ENCODE results near the gene TRIM67. TPM values are rescaled to one million over a fixed set of nuclear protein-coding genes. Genes with fewer than 3 reads are reported as not detected.

TRIM67 gene
- total and polyA plus RNA-seq, 7 donors = under 0.01 to 0.36 (median 0.04) TPM; not detected in 1

DNA sequence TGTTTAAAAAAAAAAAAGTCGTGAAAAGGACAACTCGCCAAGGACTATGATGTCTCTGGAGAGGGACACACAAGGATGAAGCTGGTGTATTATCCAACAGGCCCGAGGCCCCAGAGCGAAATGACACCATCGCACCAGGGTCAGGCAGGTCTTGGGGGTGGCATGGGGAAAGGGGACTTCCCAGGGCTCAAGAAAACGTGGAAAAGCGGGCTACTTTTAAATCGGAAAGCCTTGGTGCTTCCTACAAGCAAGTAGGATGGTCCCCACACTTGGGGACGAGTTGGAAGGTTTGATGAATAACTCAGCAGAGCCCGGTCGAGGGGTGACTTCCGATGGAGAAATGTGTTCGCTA is 78.6 kb downstream of the TRIM67 start:
- Histone ChIP-seq H3K36me3 (peaks cover 0 to 29% (median 2%) of the 10 kb centered on the region in 4 donors), H3K4me1 (peaks cover 0 to 48% (median 32%) of the 10 kb centered on the region in 4 donors), H3K27ac (peak overlapping the region; percentile 79 to 90 (median 84)), H3K27me3 (no peaks in the 10 kb centered on the region), H3K4me3 (peak overlapping the region; percentile 72 to 85 (median 80)), H3K9me3 (no peaks in the 10 kb centered on the region)
- no peak for TF ChIP-seq POLR2A (IDR thresholded peaks at IDR 0.05)
- TF ChIP-seq POLR2AphosphoS5 (IDR thresholded peaks at IDR 0.05) = no peak
- DNase-seq = no peak
- intact Hi-C loops (cut with DNase I) = loop anchor here (2.0 to 10.0 kb wide), 4 partner anchors 97 to 352 kb away; partner anchors contain the start of genes ARV1, EXOC8, SPRTN and TSNAX
- 1 to 2% methylated on average over 13 of the region's 13 CpGs for WGBS, 2 donors

DNA sequence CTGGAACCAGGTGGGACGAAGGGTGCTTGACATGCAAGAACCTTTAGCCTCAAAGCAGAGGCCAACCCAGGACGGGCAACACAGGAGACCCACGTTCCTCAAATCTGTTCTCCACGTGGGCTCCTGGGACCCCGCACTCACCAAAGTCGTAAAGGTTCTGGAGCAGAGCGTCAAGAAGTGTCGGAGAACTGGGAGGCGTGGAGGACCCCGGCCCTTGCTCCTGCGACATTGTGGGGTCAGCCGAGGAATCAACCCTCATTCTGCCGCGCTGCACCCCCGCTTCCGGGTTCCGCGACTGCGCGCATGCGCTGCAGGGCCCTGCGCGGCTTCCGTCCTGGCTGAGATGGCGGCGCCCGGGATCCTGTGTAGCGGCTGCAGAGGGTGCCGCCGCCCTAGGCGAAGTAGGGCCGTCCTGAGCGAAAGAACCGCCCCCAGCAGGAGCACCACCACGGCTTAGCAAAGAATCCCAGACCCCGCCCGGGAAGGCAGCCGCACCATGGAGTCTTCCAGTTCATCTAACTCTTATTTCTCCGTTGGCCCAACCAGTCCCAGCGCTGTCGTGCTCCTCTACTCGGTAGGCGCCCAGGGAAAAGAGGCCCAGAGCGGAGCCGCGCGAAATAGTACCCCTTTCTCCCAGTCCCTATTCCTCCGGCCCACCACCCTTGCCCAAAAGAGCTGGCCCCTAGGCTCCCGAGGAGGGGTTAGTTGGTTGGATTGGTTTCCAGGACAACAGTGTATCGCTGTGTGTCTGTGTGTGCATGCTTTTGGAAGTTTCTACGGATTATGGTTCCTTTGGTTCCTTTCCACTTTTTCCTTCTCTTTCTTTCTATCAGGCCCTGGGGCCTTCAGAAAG is 79.3 kb downstream of the TRIM67 start, which contains the start of gene GNPAT:
Gene GNPAT (plus strand): TSS at position 330 of the 853 bp plus-strand sequence. CDS start 167 bp downstream, at position 497.
- H3K27me3 ChIP-seq = no peaks in the 10 kb centered on the region
- 0% methylated on average over 51 of the region's 51 CpGs for WGBS, 2 donors

DNA sequence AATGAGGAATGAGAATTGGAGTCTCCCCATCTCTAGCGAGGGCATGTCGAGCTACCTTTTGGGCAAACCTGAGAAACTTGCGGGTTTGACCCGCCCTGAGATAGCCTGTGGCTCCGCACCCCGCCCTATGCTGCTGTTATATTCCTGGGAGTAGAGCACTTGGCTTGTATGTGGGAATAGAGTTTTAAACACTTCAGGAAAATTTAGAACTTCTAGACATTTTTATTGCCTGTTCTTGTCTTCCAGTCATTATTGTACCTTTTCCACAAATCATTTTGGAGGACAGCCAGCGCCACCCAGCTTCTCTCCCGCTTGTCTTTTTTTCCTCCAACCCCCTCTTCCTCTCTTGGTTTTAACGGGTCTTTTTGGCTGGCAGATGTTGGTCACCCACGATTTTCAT is 79.9 kb downstream of the TRIM67 start:
- H3K36me3 ChIP-seq = peaks cover 0 to 22% (median 2%) of the 10 kb centered on the region in 4 donors
- intact Hi-C loops (cut with DNase I) = loop anchor here (2.0 to 10.0 kb wide), 4 partner anchors 96 to 351 kb away; partner anchors contain the start of genes ARV1, EXOC8, SPRTN and TSNAX
- no peaks in the 10 kb centered on the region for H3K9me3 ChIP-seq
- DNase-seq = no peak
- TF ChIP-seq POLR2AphosphoS5 (IDR thresholded peaks at IDR 0.05) = no peak
- TF ChIP-seq POLR2A (IDR thresholded peaks at IDR 0.05) = no peak
- no peak for TF ChIP-seq EP300 (IDR thresholded peaks at IDR 0.05)
- TF ChIP-seq, protein P1, sequence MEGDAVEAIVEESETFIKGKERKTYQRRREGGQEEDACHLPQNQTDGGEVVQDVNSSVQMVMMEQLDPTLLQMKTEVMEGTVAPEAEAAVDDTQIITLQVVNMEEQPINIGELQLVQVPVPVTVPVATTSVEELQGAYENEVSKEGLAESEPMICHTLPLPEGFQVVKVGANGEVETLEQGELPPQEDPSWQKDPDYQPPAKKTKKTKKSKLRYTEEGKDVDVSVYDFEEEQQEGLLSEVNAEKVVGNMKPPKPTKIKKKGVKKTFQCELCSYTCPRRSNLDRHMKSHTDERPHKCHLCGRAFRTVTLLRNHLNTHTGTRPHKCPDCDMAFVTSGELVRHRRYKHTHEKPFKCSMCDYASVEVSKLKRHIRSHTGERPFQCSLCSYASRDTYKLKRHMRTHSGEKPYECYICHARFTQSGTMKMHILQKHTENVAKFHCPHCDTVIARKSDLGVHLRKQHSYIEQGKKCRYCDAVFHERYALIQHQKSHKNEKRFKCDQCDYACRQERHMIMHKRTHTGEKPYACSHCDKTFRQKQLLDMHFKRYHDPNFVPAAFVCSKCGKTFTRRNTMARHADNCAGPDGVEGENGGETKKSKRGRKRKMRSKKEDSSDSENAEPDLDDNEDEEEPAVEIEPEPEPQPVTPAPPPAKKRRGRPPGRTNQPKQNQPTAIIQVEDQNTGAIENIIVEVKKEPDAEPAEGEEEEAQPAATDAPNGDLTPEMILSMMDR (IDR thresholded peaks at IDR 0.05) = no peak
- H3K4me1 ChIP-seq = peaks cover 0 to 48% (median 32%) of the 10 kb centered on the region in 4 donors
- H3K27ac ChIP-seq = peak overlapping the region; percentile 79 to 90 (median 84)
- no peaks in the 10 kb centered on the region for H3K27me3 ChIP-seq
- peak overlapping the region; percentile 72 to 85 (median 80) for H3K4me3 ChIP-seq
- WGBS, 2 donors = 0 to 1% methylated on average over 10 of the region's 10 CpGs

More for the DNA sequence above, 79.3 kb downstream of the TRIM67 start, which contains the start of gene GNPAT:
- H3K27ac ChIP-seq = peak within 1 kb of the TSS; percentile 79 to 90 (median 84)
- intact Hi-C loops (cut with DNase I) = loop anchor here (2.0 to 10.0 kb wide), 4 partner anchors 96 to 351 kb away; partner anchors contain the start of genes ARV1, EXOC8, SPRTN and TSNAX
- H3K9me3 ChIP-seq = no peaks in the 10 kb centered on the region
- H3K4me3 ChIP-seq = peak within 1 kb of the TSS; percentile 72 to 85 (median 80)
- peaks cover 0 to 28% (median 2%) of the 10 kb centered on the region in 4 donors for H3K36me3 ChIP-seq
- peaks cover 0 to 48% (median 32%) of the 10 kb centered on the region in 4 donors for H3K4me1 ChIP-seq
- peak; percentile 92 for DNase-seq
- TF ChIP-seq EP300 (IDR thresholded peaks at IDR 0.05) = no peak
- peak; percentile 86 to 94 (median 92) for TF ChIP-seq POLR2AphosphoS5 (IDR thresholded peaks at IDR 0.05)
- TF ChIP-seq, protein P1 (IDR thresholded peaks at IDR 0.05) = no peak
- peak; percentile 74 to 86 for TF ChIP-seq POLR2A (IDR thresholded peaks at IDR 0.05)

DNA sequence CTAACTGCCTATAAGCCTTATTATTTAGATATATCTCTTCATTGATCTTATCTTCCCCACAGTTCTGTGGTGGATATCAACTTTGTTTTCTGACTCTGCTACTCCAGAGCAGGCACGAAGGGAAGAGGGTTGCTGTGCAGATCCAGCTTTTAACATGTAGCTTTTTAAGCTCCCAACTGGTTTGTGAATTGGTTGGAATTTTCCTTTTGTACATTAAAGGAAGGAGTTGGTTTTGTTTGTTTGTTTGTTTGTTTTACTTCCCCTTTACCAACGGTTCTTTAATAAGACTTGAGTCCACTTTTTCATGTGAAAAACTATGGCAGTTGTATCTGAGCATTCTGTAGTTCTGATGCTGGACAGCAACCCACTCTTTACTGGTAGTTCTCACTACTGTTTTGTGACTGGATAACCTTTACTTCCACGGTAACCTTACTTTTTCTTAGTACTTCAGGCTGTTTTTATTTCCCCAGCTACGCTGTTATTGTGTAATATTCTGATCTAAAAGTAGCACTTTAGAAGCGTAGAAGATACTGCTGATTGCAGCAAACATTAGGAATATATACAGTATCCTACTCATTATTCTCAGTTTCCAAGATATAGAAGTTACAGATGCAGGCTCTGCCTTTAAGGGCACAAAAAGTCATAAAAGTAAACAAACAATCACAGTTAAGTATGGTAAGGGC is 80.8 kb downstream of the TRIM67 start:
- Histone ChIP-seq H3K9me3 (no peaks in the 10 kb centered on the region), H3K4me1 (peaks cover 0 to 48% (median 32%) of the 10 kb centered on the region in 4 donors), H3K27ac (no peak overlapping the region), H3K27me3 (no peaks in the 10 kb centered on the region), H3K4me3 (peak overlapping the region in 3 of 4 donors; percentile 2 to 85 (median 82)), H3K36me3 (peaks cover 0 to 13% (median 2%) of the 10 kb centered on the region in 4 donors)
- intact Hi-C loops (cut with DNase I) = loop anchor here (5.0 to 10.0 kb wide), 3 partner anchors 95 to 350 kb away; partner anchors contain the start of genes ARV1, EXOC8, SPRTN and TTC13
- TF ChIP-seq, protein P1 (IDR thresholded peaks at IDR 0.05) = no peak
- no peak for TF ChIP-seq POLR2AphosphoS5 (IDR thresholded peaks at IDR 0.05)
- no peak for TF ChIP-seq POLR2A (IDR thresholded peaks at IDR 0.05)
- TF ChIP-seq EP300 (IDR thresholded peaks at IDR 0.05) = no peak
- WGBS, 2 donors = 45 to 56% methylated on average over 5 of the region's 5 CpGs
- DNase-seq = no peak
